GM19238 (cell line): Measurements from ENCODE around the gene KICS2.

Source experiments
- DNase-seq: peaks from one replicate; pipeline ENCODE4 v3.0.0; 2011; ENCODE audit warnings: low spot score; ENCODE audit not compliant: insufficient read length

The KICS2 gene

GRCh38 chr12:64175254-64175945 lies 46.7 kb downstream of the KICS2 start:
- DNase-seq: no peak

DNA sequence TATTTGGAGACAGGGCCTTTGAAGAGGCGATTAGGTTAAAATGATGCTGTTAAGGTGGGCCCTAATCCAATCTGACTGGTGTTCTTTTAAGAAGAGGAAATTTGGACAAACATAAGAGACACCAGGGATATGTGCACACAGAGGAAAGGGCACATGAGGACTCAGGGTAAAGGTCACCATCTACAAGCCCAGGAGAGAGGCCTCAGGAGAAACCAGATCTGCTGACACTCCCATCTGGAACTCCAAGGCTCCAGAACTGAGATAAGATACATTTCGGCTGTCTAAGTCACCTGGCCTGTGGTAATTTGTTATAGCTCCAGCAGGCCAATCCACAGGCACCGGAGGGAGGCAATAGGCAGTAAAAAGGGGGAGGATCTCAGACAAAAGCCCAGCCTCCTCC lies 48.6 kb downstream of the KICS2 start:
- DNase-seq: no peak
